Trophoblast cell (in vitro differentiated cells and primary cell): ENCODE measurements around the gene MAGI1.

ENCODE experiments used
- DNase-seq, 2 donors: peaks; one replicate each; pipeline ENCODE4 v3.0.0-alpha.2; 2016
- H2AFZ ChIP-seq: 2 replicates; pipeline ENCODE4 v1.6.1; 2013; ENCODE audit warnings: low read length, moderate library complexity, mild to moderate bottlenecking; ENCODE audit not compliant: insufficient read depth, poor library complexity
- H2AK5ac ChIP-seq: 2 replicates; pipeline ENCODE4 v1.6.1; 2013; ENCODE audit warnings: mild to moderate bottlenecking, low read length
- H2BK120ac ChIP-seq: 2 replicates; pipeline ENCODE4 v1.6.1; 2013; ENCODE audit warnings: low read length, mild to moderate bottlenecking, moderate library complexity; ENCODE audit not compliant: insufficient read depth, poor library complexity
- H2BK12ac ChIP-seq: 2 replicates; pipeline ENCODE4 v1.6.1; 2013; ENCODE audit warnings: mild to moderate bottlenecking, low read length, moderate library complexity
- H2BK5ac ChIP-seq: 2 replicates; pipeline ENCODE4 v1.6.1; 2013; ENCODE audit warnings: low read length, low read depth, moderate library complexity, mild to moderate bottlenecking; ENCODE audit not compliant: poor library complexity
- H3K14ac ChIP-seq: 2 replicates; pipeline ENCODE4 v1.6.1; 2013; ENCODE audit warnings: mild to moderate bottlenecking, low read length
- H3K18ac ChIP-seq: 2 replicates; pipeline ENCODE4 v1.6.1; 2013; ENCODE audit warnings: mild to moderate bottlenecking, low read length
- H3K23ac ChIP-seq: 2 replicates; pipeline ENCODE4 v1.6.1; 2013; ENCODE audit warnings: low read length
- H3K27ac ChIP-seq: 2 replicates; pipeline ENCODE4 v1.5.1; 2013; ENCODE audit warnings: low read depth, mild to moderate bottlenecking, inconsistent platforms, low read length, moderate library complexity
- H3K27me3 ChIP-seq: 2 replicates; pipeline ENCODE4 v1.6.1; 2013; ENCODE audit warnings: inconsistent platforms, mild to moderate bottlenecking, low read length, moderate library complexity; ENCODE audit not compliant: insufficient read depth
- H3K36me3 ChIP-seq, 2 experiments: 1 replicate in 1 of 2; 2 replicates in 1 of 2; pipeline ENCODE4 v1.6.1; 2013; ENCODE audit warnings: low read length in 2 of 2, mild to moderate bottlenecking in 2 of 2, moderate library complexity in 1 of 2; ENCODE audit not compliant: insufficient read depth in 2 of 2, control insufficient read depth in 1 of 2
- H3K4ac ChIP-seq: 2 replicates; pipeline ENCODE4 v1.6.1; 2013; ENCODE audit warnings: low read depth, mild to moderate bottlenecking, low read length, moderate library complexity
- H3K4me1 ChIP-seq, 2 experiments: 1 replicate in 1 of 2; 2 replicates in 1 of 2; pipeline ENCODE4 v1.6.1; 2013; ENCODE audit warnings: low read length in 2 of 2, mild to moderate bottlenecking in 2 of 2, moderate library complexity in 1 of 2; ENCODE audit not compliant: insufficient read depth in 2 of 2, control insufficient read depth in 1 of 2
- H3K4me2 ChIP-seq: 2 replicates; pipeline ENCODE4 v1.6.1; 2013; ENCODE audit warnings: inconsistent platforms, mild to moderate bottlenecking, low read length, moderate library complexity
- H3K4me3 ChIP-seq: 2 replicates; pipeline ENCODE4 v1.5.1; 2013; ENCODE audit warnings: mild to moderate bottlenecking, low read depth, low read length, inconsistent platforms
- H3K79me1 ChIP-seq: one replicate; pipeline ENCODE4 v1.6.1; 2013; ENCODE audit warnings: low read length
- H3K79me2 ChIP-seq: 2 replicates; pipeline ENCODE4 v1.6.1; 2013; ENCODE audit warnings: low read length, mild to moderate bottlenecking; ENCODE audit not compliant: control insufficient read depth, insufficient read depth, poor library complexity
- H3K9ac ChIP-seq: 2 replicates; pipeline ENCODE4 v1.6.1; 2013; ENCODE audit warnings: mild to moderate bottlenecking, low read length
- H3K9me3 ChIP-seq: 2 replicates; pipeline ENCODE4 v1.6.1; 2013; ENCODE audit warnings: low read depth, mild to moderate bottlenecking, control low read depth, inconsistent platforms, low read length; ENCODE audit not compliant: insufficient read depth
- H4K12ac ChIP-seq: 2 replicates; pipeline ENCODE4 v1.6.1; 2013; ENCODE audit warnings: low read depth, mild to moderate bottlenecking, low read length, moderate library complexity
- H4K8ac ChIP-seq: 2 replicates; pipeline ENCODE4 v1.6.1; 2013; ENCODE audit warnings: low read depth, mild to moderate bottlenecking, low read length, moderate library complexity
- H4K91ac ChIP-seq: one replicate; pipeline ENCODE4 v1.6.1; 2013; ENCODE audit warnings: low read depth, mild to moderate bottlenecking, low read length, moderate library complexity
- WGBS: extraction: QIAGEN DNeasy Blood & Tissue Kit; methylation state at CpG from one replicate; pipeline ENCODE4 v1.1.7; 2013; ENCODE audit warnings: missing lambda C conversion rate; ENCODE audit not compliant: insufficient read length, insufficient coverage; ENCODE audit errors: extremely low coverage; 5-methylcytosine and 5-hydroxymethylcytosine counted together

Gene MAGI1

GRCh38 chr3:66018057-66019033 is 20.4 kb downstream of the MAGI1 start:
- no peak overlapping the region for H3K18ac ChIP-seq
- DNase-seq: no peak
- peaks cover 2% of the 10 kb centered on the region for H3K79me2 ChIP-seq
- no peak overlapping the region for H2AFZ ChIP-seq
- H3K4me1 ChIP-seq: no peaks in the 10 kb centered on the region
- no peak overlapping the region for H3K4me2 ChIP-seq
- no peak overlapping the region for H2BK120ac ChIP-seq
- no peak overlapping the region for H4K8ac ChIP-seq
- H3K27ac ChIP-seq: no peak overlapping the region
- H3K9me3 ChIP-seq: no peaks in the 10 kb centered on the region
- H3K79me1 ChIP-seq: no peaks in the 10 kb centered on the region
- no peak overlapping the region for H2BK12ac ChIP-seq
- no peak overlapping the region for H3K23ac ChIP-seq
- no peak overlapping the region for H2BK5ac ChIP-seq
- no peak overlapping the region for H3K9ac ChIP-seq
- H4K12ac ChIP-seq: no peak overlapping the region
- H3K27me3 ChIP-seq: no peaks in the 10 kb centered on the region
- no peak overlapping the region for H3K4ac ChIP-seq
- H3K36me3 ChIP-seq: no peaks in the 10 kb centered on the region
- no peak overlapping the region for H3K14ac ChIP-seq
- H2AK5ac ChIP-seq: no peak overlapping the region
- H4K91ac ChIP-seq: no peak overlapping the region
- no CpG with 5 or more reads among the region's 8 CpGs for WGBS
- H3K4me3 ChIP-seq: no peak overlapping the region

- H2AFZ ChIP-seq: no peak overlapping the region
- no peaks in the 10 kb centered on the region for H3K27me3 ChIP-seq
- H3K79me1 ChIP-seq: no peaks in the 10 kb centered on the region
- no peak overlapping the region for H3K4ac ChIP-seq
- H2BK5ac ChIP-seq: no peak overlapping the region
- no peak for DNase-seq
- H2BK12ac ChIP-seq: no peak overlapping the region
- no CpG with 5 or more reads among the region's 5 CpGs for WGBS
- H4K12ac ChIP-seq: no peak overlapping the region
- H3K9ac ChIP-seq: no peak overlapping the region
- no peak overlapping the region for H3K18ac ChIP-seq
- no peaks in the 10 kb centered on the region for H3K9me3 ChIP-seq
- H3K27ac ChIP-seq: no peak overlapping the region
- no peak overlapping the region for H2BK120ac ChIP-seq
- H3K4me3 ChIP-seq: no peak overlapping the region
- H3K14ac ChIP-seq: no peak overlapping the region
- H3K36me3 ChIP-seq: no peaks in the 10 kb centered on the region
- H2AK5ac ChIP-seq: no peak overlapping the region
- no peaks in the 10 kb centered on the region for H3K4me1 ChIP-seq
- no peak overlapping the region for H4K91ac ChIP-seq
- H3K79me2 ChIP-seq: peaks cover 2% of the 10 kb centered on the region
- H4K8ac ChIP-seq: no peak overlapping the region
- no peak overlapping the region for H3K4me2 ChIP-seq
- peak overlapping the region; percentile 17 for H3K23ac ChIP-seq
Measured at GRCh38 chr3:66017591-66017990, 21.1 kb downstream of the MAGI1 start.

GRCh38 chr3:66017084-66017483 is 21.6 kb downstream of the MAGI1 start:
- H2BK120ac ChIP-seq: no peak overlapping the region
- WGBS: no CpG with 5 or more reads among the region's 16 CpGs
- no peak overlapping the region for H3K9ac ChIP-seq
- no peak for DNase-seq
- no peaks in the 10 kb centered on the region for H3K36me3 ChIP-seq
- no peak overlapping the region for H3K14ac ChIP-seq
- H2AFZ ChIP-seq: no peak overlapping the region
- H3K79me2 ChIP-seq: peaks cover 2% of the 10 kb centered on the region
- no peak overlapping the region for H3K4me2 ChIP-seq
- no peak overlapping the region for H2AK5ac ChIP-seq
- H3K79me1 ChIP-seq: no peaks in the 10 kb centered on the region
- H3K27ac ChIP-seq: no peak overlapping the region
- no peak overlapping the region for H3K4ac ChIP-seq
- no peak overlapping the region for H2BK12ac ChIP-seq
- peak overlapping the region; percentile 17 for H3K23ac ChIP-seq
- H3K18ac ChIP-seq: no peak overlapping the region
- H3K27me3 ChIP-seq: no peaks in the 10 kb centered on the region
- H3K4me3 ChIP-seq: no peak overlapping the region
- no peaks in the 10 kb centered on the region for H3K4me1 ChIP-seq
- no peak overlapping the region for H4K91ac ChIP-seq
- no peak overlapping the region for H4K12ac ChIP-seq
- H4K8ac ChIP-seq: no peak overlapping the region
- no peaks in the 10 kb centered on the region for H3K9me3 ChIP-seq
- H2BK5ac ChIP-seq: no peak overlapping the region

- Histone ChIP-seq H2BK120ac (no peak overlapping the region), H3K9ac (no peak overlapping the region), H3K4me3 (no peak overlapping the region), H3K9me3 (no peaks in the 10 kb centered on the region), H3K23ac (no peak overlapping the region), H3K79me2 (peaks cover 2% of the 10 kb centered on the region), H3K4me2 (no peak overlapping the region), H2AFZ (no peak overlapping the region), H3K18ac (no peak overlapping the region), H3K14ac (no peak overlapping the region), H4K8ac (no peak overlapping the region), H2AK5ac (no peak overlapping the region), H2BK5ac (no peak overlapping the region), H3K27ac (no peak overlapping the region), H3K4ac (no peak overlapping the region), H3K4me1 (peaks cover 0 to 4% of the 10 kb centered on the region in 2 experiments), H3K36me3 (no peaks in the 10 kb centered on the region), H3K79me1 (no peaks in the 10 kb centered on the region), H4K12ac (no peak overlapping the region), H3K27me3 (no peaks in the 10 kb centered on the region), H4K91ac (no peak overlapping the region), H2BK12ac (no peak overlapping the region)
- no peak for DNase-seq
- no CpG with 5 or more reads among the region's 4 CpGs for WGBS
Measured at GRCh38 chr3:66015841-66016240, 22.9 kb downstream of the MAGI1 start.
